Esophagus squamous epithelium (tissue), 4 donors: ENCODE data around the gene PPP1R12C.

Experiments used
- POLR2A ChIP-seq, 4 donors: fragments of 450-650 bp; IDR thresholded peaks; one replicate each; pipeline ENCODE4 v1.6.1; 2017; ENCODE audit warnings: antibody characterized with exemption in 4 of 4, mild to moderate bottlenecking in 4 of 4, moderate library complexity in 3 of 4
- TF ChIP-seq, protein P1 (sequence below), 6 experiments: fragments of 450-650 bp in 4 of 6; fragments of 200-600 bp in 2 of 6; sonication (generic) in 2 of 6; IDR thresholded peaks; one replicate each; pipeline ENCODE4 v1.5.1; 2016 to 2019; ENCODE audit warnings: antibody characterized with exemption in 6 of 6, mild to moderate bottlenecking in 4 of 6, moderate library complexity in 4 of 6

DNA sequence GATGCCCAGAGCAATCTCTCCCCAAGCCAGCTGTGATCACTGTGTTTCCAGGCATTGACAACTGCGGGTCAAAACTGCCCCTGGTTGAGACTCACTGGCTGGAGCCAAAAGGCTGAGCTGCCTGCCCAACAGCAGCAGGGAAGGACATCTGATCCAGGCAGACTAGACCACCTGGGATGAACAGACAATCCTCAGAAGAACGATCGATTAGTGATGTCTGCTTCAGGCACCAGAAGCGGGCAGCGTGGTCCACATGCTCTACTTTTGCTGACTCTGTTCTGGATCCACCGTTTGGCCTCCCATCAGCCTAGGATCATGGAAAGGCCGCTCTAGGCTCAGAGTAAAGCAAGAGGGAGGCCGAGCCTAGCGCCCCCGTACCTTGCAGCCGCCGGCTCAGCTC, 69.5 kb downstream of the PPP1R12C start:
- TF ChIP-seq, protein P1, sequence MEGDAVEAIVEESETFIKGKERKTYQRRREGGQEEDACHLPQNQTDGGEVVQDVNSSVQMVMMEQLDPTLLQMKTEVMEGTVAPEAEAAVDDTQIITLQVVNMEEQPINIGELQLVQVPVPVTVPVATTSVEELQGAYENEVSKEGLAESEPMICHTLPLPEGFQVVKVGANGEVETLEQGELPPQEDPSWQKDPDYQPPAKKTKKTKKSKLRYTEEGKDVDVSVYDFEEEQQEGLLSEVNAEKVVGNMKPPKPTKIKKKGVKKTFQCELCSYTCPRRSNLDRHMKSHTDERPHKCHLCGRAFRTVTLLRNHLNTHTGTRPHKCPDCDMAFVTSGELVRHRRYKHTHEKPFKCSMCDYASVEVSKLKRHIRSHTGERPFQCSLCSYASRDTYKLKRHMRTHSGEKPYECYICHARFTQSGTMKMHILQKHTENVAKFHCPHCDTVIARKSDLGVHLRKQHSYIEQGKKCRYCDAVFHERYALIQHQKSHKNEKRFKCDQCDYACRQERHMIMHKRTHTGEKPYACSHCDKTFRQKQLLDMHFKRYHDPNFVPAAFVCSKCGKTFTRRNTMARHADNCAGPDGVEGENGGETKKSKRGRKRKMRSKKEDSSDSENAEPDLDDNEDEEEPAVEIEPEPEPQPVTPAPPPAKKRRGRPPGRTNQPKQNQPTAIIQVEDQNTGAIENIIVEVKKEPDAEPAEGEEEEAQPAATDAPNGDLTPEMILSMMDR (IDR thresholded peaks at IDR 0.05) = no peak
- TF ChIP-seq POLR2A (IDR thresholded peaks at IDR 0.05) = no peak
